HEK293 (cell line): Measurements from ENCODE around the gene LRP1.

ENCODE experiments used
- CTCF ChIA-PET: fragments of 350-600 bp; formaldehyde crosslinking; extraction: SDS; loops from one replicate; lab custom pipeline; 2021; ENCODE audit warnings: antibody characterized with exemption; lab: Yijun Ruan, JAX
- POLR2A ChIA-PET: fragments of 300-600 bp; formaldehyde crosslinking; extraction: SDS; loops from one replicate; lab custom pipeline; 2020; ENCODE audit warnings: antibody characterized with exemption, inconsistent platforms; lab: Yijun Ruan, JAX
- H3K27ac ChIP-seq: fragments of 200-500 bp; sonication (Bioruptor generic); 2 replicates; pipeline ENCODE4 v1.5.1; 2014; ENCODE audit warnings: low read depth, low read length, control low read depth, inconsistent platforms; ENCODE audit errors: extremely low read depth
- H3K36me3 ChIP-seq, 2 experiments: fragments of 200-500 bp in 1 of 2; sonication (Bioruptor generic) in 1 of 2; 1 replicate in 1 of 2; 2 replicates in 1 of 2; pipeline ENCODE4 v1.5.1; 2014 to 2017; ENCODE audit warnings: inconsistent platforms in 2 of 2, low read length in 2 of 2; ENCODE audit not compliant: control insufficient read depth in 2 of 2, insufficient read depth in 1 of 2
- H3K4me1 ChIP-seq: fragments of 200-500 bp; sonication (Bioruptor generic); 2 replicates; pipeline ENCODE4 v1.5.1; 2014; ENCODE audit warnings: mild to moderate bottlenecking, low read length, inconsistent platforms; ENCODE audit not compliant: control insufficient read depth, insufficient read depth
- H3K4me3 ChIP-seq: 2 replicates; pipeline ENCODE4 v1.5.1; 2011; ENCODE audit warnings: low read depth, mild to moderate bottlenecking, control low read depth, low read length, moderate library complexity
- H3K9me3 ChIP-seq: fragments of 200-500 bp; sonication (Bioruptor generic); 2 replicates; pipeline ENCODE4 v1.5.1; 2014; ENCODE audit warnings: low read depth, low read length, inconsistent platforms; ENCODE audit not compliant: control insufficient read depth, insufficient read depth
- GFI1B ChIP-seq: fragments of 450-650 bp; formaldehyde crosslinking; IDR thresholded peaks from 2 replicates; pipeline ENCODE4 v1.5.1; 2016; ENCODE audit warnings: missing biosample characterization, missing genetic modification characterization
- HOXA7 ChIP-seq: sonication (generic); formaldehyde crosslinking; IDR thresholded peaks from 2 replicates; pipeline ENCODE4 v1.8.1; 2022; ENCODE audit warnings: missing genetic modification reagents, borderline replicate concordance
- KLF1 ChIP-seq: fragments of 450-650 bp; formaldehyde crosslinking; IDR thresholded peaks from 2 replicates; pipeline ENCODE4 v1.5.1; 2016; ENCODE audit warnings: missing biosample characterization, missing genetic modification characterization
- KLF10 ChIP-seq: fragments of 450-650 bp; IDR thresholded peaks from 2 replicates; pipeline ENCODE4 v1.5.1; 2018; ENCODE audit warnings: missing biosample characterization, mild to moderate bottlenecking, missing genetic modification characterization
- OVOL3 ChIP-seq: fragments of 450-650 bp; formaldehyde crosslinking; IDR thresholded peaks from 2 replicates; pipeline ENCODE4 v1.5.1; 2016; ENCODE audit warnings: missing biosample characterization, missing genetic modification characterization
- REPIN1 ChIP-seq: fragments of 450-650 bp; formaldehyde crosslinking; IDR thresholded peaks from 2 replicates; pipeline ENCODE4 v1.5.1; 2017; ENCODE audit warnings: missing biosample characterization, missing genetic modification characterization, low read depth
- SP2 ChIP-seq: fragments of 450-650 bp; formaldehyde crosslinking; IDR thresholded peaks from 2 replicates; pipeline ENCODE4 v1.5.1; 2016; ENCODE audit warnings: missing biosample characterization, missing genetic modification characterization
- ZBTB1 ChIP-seq: fragments of 450-650 bp; formaldehyde crosslinking; IDR thresholded peaks from 2 replicates; pipeline ENCODE4 v1.5.1; 2016; ENCODE audit warnings: missing biosample characterization, missing genetic modification characterization
- ZFP37 ChIP-seq: fragments of 450-650 bp; formaldehyde crosslinking; IDR thresholded peaks from 2 replicates; pipeline ENCODE4 v1.5.1; 2016; ENCODE audit warnings: missing biosample characterization, missing genetic modification characterization
- ZIC2 ChIP-seq: fragments of 450-650 bp; formaldehyde crosslinking; IDR thresholded peaks from 2 replicates; pipeline ENCODE4 v1.5.1; 2016; ENCODE audit warnings: missing biosample characterization, missing genetic modification characterization
- ZNF133 ChIP-seq: fragments of 450-650 bp; formaldehyde crosslinking; IDR thresholded peaks from 2 replicates; pipeline ENCODE4 v1.5.1; 2016; ENCODE audit warnings: missing biosample characterization, missing genetic modification characterization
- ZNF16 ChIP-seq: fragments of 450-650 bp; formaldehyde crosslinking; IDR thresholded peaks from 2 replicates; pipeline ENCODE4 v1.5.1; 2016; ENCODE audit warnings: low read depth, missing biosample characterization, missing genetic modification characterization
- ZNF184 ChIP-seq: fragments of 450-650 bp; IDR thresholded peaks from 2 replicates; pipeline ENCODE4 v1.5.1; 2018; ENCODE audit warnings: missing biosample characterization, mild to moderate bottlenecking, missing genetic modification characterization
- ZNF19 ChIP-seq: fragments of 450-650 bp; formaldehyde crosslinking; IDR thresholded peaks from 2 replicates; pipeline ENCODE4; 2016; ENCODE audit warnings: missing biosample characterization, missing genetic modification characterization, low read depth
- ZNF211 ChIP-seq: fragments of 450-650 bp; formaldehyde crosslinking; IDR thresholded peaks from 2 replicates; pipeline ENCODE4 v1.5.1; 2016; ENCODE audit warnings: low read depth, missing biosample characterization, missing genetic modification characterization
- ZNF214 ChIP-seq: fragments of 450-650 bp; formaldehyde crosslinking; IDR thresholded peaks from 2 replicates; pipeline ENCODE4 v1.5.1; 2017; ENCODE audit warnings: missing biosample characterization, mild to moderate bottlenecking, missing genetic modification characterization, borderline replicate concordance
- ZNF24 ChIP-seq: fragments of 450-650 bp; formaldehyde crosslinking; IDR thresholded peaks from 2 replicates; pipeline ENCODE4 v1.5.1; 2016; ENCODE audit warnings: missing biosample characterization, missing genetic modification characterization
- ZNF335 ChIP-seq: fragments of 450-650 bp; formaldehyde crosslinking; conservative IDR thresholded peaks from 2 replicates; pipeline ENCODE4 v1.5.1; 2016; ENCODE audit warnings: missing biosample characterization, missing genetic modification characterization
- ZNF391 ChIP-seq: fragments of 450-650 bp; formaldehyde crosslinking; IDR thresholded peaks from 2 replicates; pipeline ENCODE4 v1.5.1; 2016; ENCODE audit warnings: low read depth, missing biosample characterization, missing genetic modification characterization, borderline replicate concordance
- ZNF404 ChIP-seq: fragments of 450-650 bp; formaldehyde crosslinking; IDR thresholded peaks from 2 replicates; pipeline ENCODE4 v1.5.1; 2017; ENCODE audit warnings: missing biosample characterization, missing genetic modification characterization
- ZNF423 ChIP-seq: fragments of 450-650 bp; formaldehyde crosslinking; IDR thresholded peaks from 2 replicates; pipeline ENCODE4 v1.5.1; 2016; ENCODE audit warnings: missing biosample characterization, missing genetic modification characterization
- ZNF510 ChIP-seq: fragments of 450-650 bp; formaldehyde crosslinking; IDR thresholded peaks from 2 replicates; pipeline ENCODE4 v1.5.1; 2018; ENCODE audit warnings: mild to moderate bottlenecking, missing genetic modification characterization, missing biosample characterization; ENCODE audit not compliant: insufficient replicate concordance
- ZNF548 ChIP-seq: fragments of 450-650 bp; formaldehyde crosslinking; IDR thresholded peaks from 2 replicates; pipeline ENCODE4 v1.5.1; 2016; ENCODE audit warnings: missing biosample characterization, missing genetic modification characterization
- ZNF549 ChIP-seq: fragments of 450-650 bp; IDR thresholded peaks from 2 replicates; pipeline ENCODE4 v1.5.1; 2018; ENCODE audit warnings: missing biosample characterization, missing genetic modification characterization, mild to moderate bottlenecking, inconsistent platforms, moderate library complexity
- ZNF585B ChIP-seq: fragments of 450-650 bp; formaldehyde crosslinking; IDR thresholded peaks from 2 replicates; pipeline ENCODE4 v1.5.1; 2016; ENCODE audit warnings: missing biosample characterization, missing genetic modification characterization
- ZNF621 ChIP-seq: fragments of 450-650 bp; formaldehyde crosslinking; IDR thresholded peaks from 2 replicates; pipeline ENCODE4 v1.5.1; 2017; ENCODE audit warnings: missing biosample characterization, missing genetic modification characterization
- ZNF623 ChIP-seq: fragments of 450-650 bp; formaldehyde crosslinking; IDR thresholded peaks from 2 replicates; pipeline ENCODE4 v1.5.1; 2016; ENCODE audit warnings: missing biosample characterization, missing genetic modification characterization
- ZNF629 ChIP-seq: fragments of 450-650 bp; formaldehyde crosslinking; IDR thresholded peaks from 2 replicates; pipeline ENCODE4 v1.5.1; 2017; ENCODE audit warnings: missing biosample characterization, missing genetic modification characterization
- ZNF654 ChIP-seq: fragments of 450-650 bp; formaldehyde crosslinking; IDR thresholded peaks from 2 replicates; pipeline ENCODE4 v1.5.1; 2016; ENCODE audit warnings: low read depth, missing biosample characterization, missing genetic modification characterization
- ZNF707 ChIP-seq: fragments of 450-650 bp; formaldehyde crosslinking; IDR thresholded peaks from 2 replicates; pipeline ENCODE4 v1.5.1; 2016; ENCODE audit warnings: missing biosample characterization, missing genetic modification characterization
- TF ChIP-seq, protein P1 (sequence below): fragments of 450-650 bp; formaldehyde crosslinking; IDR thresholded peaks from 2 replicates; pipeline ENCODE4 v1.5.1; 2016; ENCODE audit warnings: missing biosample characterization, missing genetic modification characterization
- TF ChIP-seq, protein P2 (sequence below): fragments of 450-650 bp; formaldehyde crosslinking; optimal IDR thresholded peaks from 2 replicates; pipeline ENCODE3; 2016; ENCODE audit warnings: missing biosample characterization, mild to moderate bottlenecking, missing genetic modification characterization
- TF ChIP-seq, protein P3 (sequence below): fragments of 450-650 bp; formaldehyde crosslinking; IDR thresholded peaks from 2 replicates; pipeline ENCODE4 v1.5.1; 2016; ENCODE audit warnings: missing biosample characterization, missing genetic modification characterization
- TF ChIP-seq, protein P4 (sequence below): fragments of 450-650 bp; formaldehyde crosslinking; IDR thresholded peaks from 2 replicates; pipeline ENCODE4 v1.5.1; 2017; ENCODE audit warnings: missing biosample characterization, missing genetic modification characterization
- TF ChIP-seq, protein P5 (sequence below): fragments of 450-650 bp; formaldehyde crosslinking; IDR thresholded peaks from 2 replicates; pipeline ENCODE4 v1.5.1; 2016; ENCODE audit warnings: missing biosample characterization, missing genetic modification characterization

LRP1 gene

DNA sequence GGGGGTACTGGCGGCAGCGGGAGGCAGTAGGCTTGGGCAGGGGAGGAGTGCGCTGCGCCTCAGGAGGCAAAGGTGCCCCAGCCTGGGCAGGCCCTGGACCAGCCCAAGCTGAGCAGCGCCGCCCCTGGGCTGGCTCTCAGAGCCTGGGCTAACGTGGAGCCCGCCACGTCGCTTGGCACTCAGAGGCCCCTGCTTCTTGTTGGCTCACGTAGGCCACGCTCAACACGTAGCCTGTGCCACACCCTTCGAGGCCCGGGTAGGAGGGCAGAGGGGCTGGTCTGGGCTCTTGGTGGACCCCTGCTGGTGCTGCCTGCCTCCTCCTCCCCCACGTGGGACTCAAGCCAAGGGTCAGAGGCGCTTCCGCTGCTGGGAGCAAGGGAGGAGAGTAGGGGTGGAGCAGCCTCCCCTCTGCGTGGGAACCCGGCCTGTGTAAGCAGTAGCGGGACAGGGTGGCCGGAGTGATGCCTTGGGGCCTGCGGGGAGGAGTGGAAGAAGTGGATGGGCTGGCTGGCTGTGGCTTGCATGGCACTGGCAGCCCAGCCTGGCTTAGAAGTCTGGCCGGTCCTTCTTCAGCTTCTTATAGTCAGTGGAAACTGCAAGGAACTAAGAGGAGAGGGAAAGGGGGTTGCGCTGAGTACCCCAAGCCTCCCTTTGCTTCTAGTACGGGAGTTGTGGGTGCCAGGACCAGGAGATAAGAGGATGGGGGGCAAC, 106.9 kb downstream of the LRP1 start:
- H3K4me1 ChIP-seq: peaks cover 23% of the 10 kb centered on the region
- POLR2A ChIA-PET: interaction anchor here (0.8 to 1.0 kb wide), 2 partner anchors 8 to 9 kb away, joined by 3 read pairs; no protein-coding TSS in a partner anchor
- CTCF ChIA-PET: interaction anchor here (23.3 kb wide), 1 partner anchor 19 kb away, joined by 628 read pairs; the partner anchor contains the start of gene NXPH4
- no peak overlapping the region for H3K4me3 ChIP-seq
- peaks cover 0 to 55% of the 10 kb centered on the region in 2 experiments; a peak in 1 of 3 replicates for H3K36me3 ChIP-seq
- H3K27ac ChIP-seq: peak overlapping the region; percentile 66
- H3K9me3 ChIP-seq: no peaks in the 10 kb centered on the region
- TF ChIP-seq ZNF24 (tag by site-specific recombination) (no peak), KLF1 (peak; percentile 98), ZNF623 (tag by site-specific recombination) (no peak), ZNF211 (tag by site-specific recombination) (no peak), ZNF423 (tag by site-specific recombination) (peak; percentile 65), ZFP37 (tag by site-specific recombination) (no peak), ZNF621 (tag by site-specific recombination) (no peak), ZNF707 (tag by site-specific recombination) (no peak), ZNF404 (tag by site-specific recombination) (no peak), ZNF133 (tag by site-specific recombination) (no peak), ZNF629 (tag by site-specific recombination) (no peak), ZNF549 (tag by site-specific recombination) (no peak), ZNF391 (tag by site-specific recombination) (no peak), ZNF214 (tag by site-specific recombination) (no peak), ZNF184 (tag by site-specific recombination) (no peak), ZNF510 (tag by site-specific recombination) (no peak), ZIC2 (tag by site-specific recombination) (peak; percentile 97), HOXA7 (CRISPR knock-in tag) (no peak), REPIN1 (tag by site-specific recombination) (no peak), ZBTB1 (tag by site-specific recombination) (no peak), ZNF654 (no peak), ZNF585B (tag by site-specific recombination) (no peak), OVOL3 (tag by site-specific recombination) (no peak), ZNF335 (tag by site-specific recombination) (0 out of 2 replicates have a peak, but pooled peaks have one; percentile 28), ZNF19 (no peak), GFI1B (tag by site-specific recombination) (no peak), ZNF16 (tag by site-specific recombination) (peak; percentile 92), ZNF548 (no peak), SP2 (tag by site-specific recombination) (peak; percentile 77), KLF10 (tag by site-specific recombination) (peak; percentile 73)
- TF ChIP-seq, protein P1, sequence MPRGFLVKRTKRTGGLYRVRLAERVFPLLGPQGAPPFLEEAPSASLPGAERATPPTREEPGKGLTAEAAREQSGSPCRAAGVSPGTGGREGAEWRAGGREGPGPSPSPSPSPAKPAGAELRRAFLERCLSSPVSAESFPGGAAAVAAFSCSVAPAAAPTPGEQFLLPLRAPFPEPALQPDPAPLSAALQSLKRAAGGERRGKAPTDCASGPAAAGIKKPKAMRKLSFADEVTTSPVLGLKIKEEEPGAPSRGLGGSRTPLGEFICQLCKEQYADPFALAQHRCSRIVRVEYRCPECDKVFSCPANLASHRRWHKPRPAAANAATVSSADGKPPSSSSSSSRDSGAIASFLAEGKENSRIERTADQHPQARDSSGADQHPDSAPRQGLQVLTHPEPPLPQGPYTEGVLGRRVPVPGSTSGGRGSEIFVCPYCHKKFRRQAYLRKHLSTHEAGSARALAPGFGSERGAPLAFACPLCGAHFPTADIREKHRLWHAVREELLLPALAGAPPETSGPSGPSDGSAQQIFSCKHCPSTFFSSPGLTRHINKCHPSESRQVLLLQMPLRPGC: no peak
- TF ChIP-seq, protein P2, sequence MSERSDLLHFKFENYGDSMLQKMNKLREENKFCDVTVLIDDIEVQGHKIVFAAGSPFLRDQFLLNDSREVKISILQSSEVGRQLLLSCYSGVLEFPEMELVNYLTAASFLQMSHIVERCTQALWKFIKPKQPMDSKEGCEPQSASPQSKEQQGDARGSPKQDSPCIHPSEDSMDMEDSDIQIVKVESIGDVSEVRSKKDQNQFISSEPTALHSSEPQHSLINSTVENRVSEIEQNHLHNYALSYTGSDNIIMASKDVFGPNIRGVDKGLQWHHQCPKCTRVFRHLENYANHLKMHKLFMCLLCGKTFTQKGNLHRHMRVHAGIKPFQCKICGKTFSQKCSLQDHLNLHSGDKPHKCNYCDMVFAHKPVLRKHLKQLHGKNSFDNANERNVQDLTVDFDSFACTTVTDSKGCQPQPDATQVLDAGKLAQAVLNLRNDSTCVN: peak; percentile 26
- TF ChIP-seq, protein P3, sequence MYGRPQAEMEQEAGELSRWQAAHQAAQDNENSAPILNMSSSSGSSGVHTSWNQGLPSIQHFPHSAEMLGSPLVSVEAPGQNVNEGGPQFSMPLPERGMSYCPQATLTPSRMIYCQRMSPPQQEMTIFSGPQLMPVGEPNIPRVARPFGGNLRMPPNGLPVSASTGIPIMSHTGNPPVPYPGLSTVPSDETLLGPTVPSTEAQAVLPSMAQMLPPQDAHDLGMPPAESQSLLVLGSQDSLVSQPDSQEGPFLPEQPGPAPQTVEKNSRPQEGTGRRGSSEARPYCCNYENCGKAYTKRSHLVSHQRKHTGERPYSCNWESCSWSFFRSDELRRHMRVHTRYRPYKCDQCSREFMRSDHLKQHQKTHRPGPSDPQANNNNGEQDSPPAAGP (tag by site-specific recombination): peak; percentile 95
- TF ChIP-seq, protein P4, sequence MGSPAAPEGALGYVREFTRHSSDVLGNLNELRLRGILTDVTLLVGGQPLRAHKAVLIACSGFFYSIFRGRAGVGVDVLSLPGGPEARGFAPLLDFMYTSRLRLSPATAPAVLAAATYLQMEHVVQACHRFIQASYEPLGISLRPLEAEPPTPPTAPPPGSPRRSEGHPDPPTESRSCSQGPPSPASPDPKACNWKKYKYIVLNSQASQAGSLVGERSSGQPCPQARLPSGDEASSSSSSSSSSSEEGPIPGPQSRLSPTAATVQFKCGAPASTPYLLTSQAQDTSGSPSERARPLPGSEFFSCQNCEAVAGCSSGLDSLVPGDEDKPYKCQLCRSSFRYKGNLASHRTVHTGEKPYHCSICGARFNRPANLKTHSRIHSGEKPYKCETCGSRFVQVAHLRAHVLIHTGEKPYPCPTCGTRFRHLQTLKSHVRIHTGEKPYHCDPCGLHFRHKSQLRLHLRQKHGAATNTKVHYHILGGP (tag by site-specific recombination): no peak
- TF ChIP-seq, protein P5, sequence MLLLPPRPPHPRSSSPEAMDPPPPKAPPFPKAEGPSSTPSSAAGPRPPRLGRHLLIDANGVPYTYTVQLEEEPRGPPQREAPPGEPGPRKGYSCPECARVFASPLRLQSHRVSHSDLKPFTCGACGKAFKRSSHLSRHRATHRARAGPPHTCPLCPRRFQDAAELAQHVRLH (tag by site-specific recombination): no peak
